ENCODE data around the gene KLHL14. TPM values are rescaled to one million over a fixed set of nuclear protein-coding genes. Genes with fewer than 3 reads are reported as not detected.

The KLHL14 gene
- total RNA-seq, 1 donor, result not detected

DNA sequence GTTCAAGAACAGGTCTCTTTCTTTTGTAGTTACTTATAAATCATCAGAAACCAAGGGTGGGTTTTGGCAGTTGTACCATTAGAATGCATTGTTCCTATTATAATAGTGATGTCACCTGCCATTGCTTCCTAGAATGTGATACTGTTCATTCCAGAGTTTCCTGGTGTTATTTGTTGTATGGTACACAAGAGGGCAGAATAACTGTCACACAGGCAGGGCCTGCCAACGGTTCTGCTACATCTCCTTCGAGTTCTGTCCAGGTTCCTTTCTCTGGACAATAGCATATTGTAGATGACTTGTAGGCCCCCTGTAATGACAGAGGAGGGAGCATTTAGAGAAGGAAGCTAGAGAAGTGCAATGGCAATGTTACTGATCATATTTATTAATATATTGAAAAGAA lies 98.3 kb downstream of the KLHL14 start:
- H2AFZ ChIP-seq (ENCODE audit: low read length), result no peak overlapping the region
- no peak overlapping the region for H3K4me2 ChIP-seq (ENCODE audit: insufficient read depth, low read length)
- no peaks in the 10 kb centered on the region for H4K20me1 ChIP-seq (ENCODE audit: insufficient read depth, low read length)
- no peaks in the 10 kb centered on the region for H3K27me3 ChIP-seq (ENCODE audit: insufficient read depth, low read length)
- H3K36me3 ChIP-seq (ENCODE audit: insufficient read depth, low read length), result no peaks in the 10 kb centered on the region
- no peak overlapping the region for H3K27ac ChIP-seq (ENCODE audit: low read depth, low read length)
- H3K9me3 ChIP-seq (ENCODE audit: low read depth, low read length), result no peaks in the 10 kb centered on the region
- H3K4me3 ChIP-seq (ENCODE audit: insufficient read depth, low read length), result no peak overlapping the region
- H3K4me1 ChIP-seq (ENCODE audit: insufficient read depth, low read length), result no peaks in the 10 kb centered on the region
- DNase-seq (ENCODE audit: insufficient read length, low spot score, missing footprints), result no peak
- TF ChIP-seq, protein P1, sequence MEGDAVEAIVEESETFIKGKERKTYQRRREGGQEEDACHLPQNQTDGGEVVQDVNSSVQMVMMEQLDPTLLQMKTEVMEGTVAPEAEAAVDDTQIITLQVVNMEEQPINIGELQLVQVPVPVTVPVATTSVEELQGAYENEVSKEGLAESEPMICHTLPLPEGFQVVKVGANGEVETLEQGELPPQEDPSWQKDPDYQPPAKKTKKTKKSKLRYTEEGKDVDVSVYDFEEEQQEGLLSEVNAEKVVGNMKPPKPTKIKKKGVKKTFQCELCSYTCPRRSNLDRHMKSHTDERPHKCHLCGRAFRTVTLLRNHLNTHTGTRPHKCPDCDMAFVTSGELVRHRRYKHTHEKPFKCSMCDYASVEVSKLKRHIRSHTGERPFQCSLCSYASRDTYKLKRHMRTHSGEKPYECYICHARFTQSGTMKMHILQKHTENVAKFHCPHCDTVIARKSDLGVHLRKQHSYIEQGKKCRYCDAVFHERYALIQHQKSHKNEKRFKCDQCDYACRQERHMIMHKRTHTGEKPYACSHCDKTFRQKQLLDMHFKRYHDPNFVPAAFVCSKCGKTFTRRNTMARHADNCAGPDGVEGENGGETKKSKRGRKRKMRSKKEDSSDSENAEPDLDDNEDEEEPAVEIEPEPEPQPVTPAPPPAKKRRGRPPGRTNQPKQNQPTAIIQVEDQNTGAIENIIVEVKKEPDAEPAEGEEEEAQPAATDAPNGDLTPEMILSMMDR (IDR thresholded peaks at IDR 0.05; ENCODE audit: extremely low read depth, low read depth, low read length), result no peak
- no peaks in the 10 kb centered on the region for H3K79me2 ChIP-seq (ENCODE audit: insufficient read depth, low read length)

DNA sequence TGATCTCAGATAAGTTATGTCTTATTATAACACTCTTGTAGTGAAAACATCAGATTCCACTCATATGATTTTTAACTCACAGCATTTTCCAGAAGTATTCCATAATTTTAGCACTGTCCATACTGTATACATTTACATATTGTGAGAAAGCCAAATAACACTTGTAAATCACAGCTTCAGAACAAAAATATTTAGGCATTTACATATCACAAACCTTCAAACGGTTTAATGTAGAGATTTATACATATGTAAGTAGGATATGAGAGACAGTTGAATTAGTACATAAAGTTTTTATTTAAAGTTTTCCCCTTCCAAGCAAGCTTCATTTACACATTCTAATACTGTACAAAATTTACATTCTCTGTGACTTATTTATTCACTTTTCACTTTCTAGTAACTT lies 100.4 kb downstream of the KLHL14 start:
- Histone ChIP-seq H3K27me3 (ENCODE audit: insufficient read depth, low read length) (no peaks in the 10 kb centered on the region), H2AFZ (ENCODE audit: low read length) (no peak overlapping the region), H3K36me3 (ENCODE audit: insufficient read depth, low read length) (no peaks in the 10 kb centered on the region), H3K4me2 (ENCODE audit: insufficient read depth, low read length) (no peak overlapping the region), H4K20me1 (ENCODE audit: insufficient read depth, low read length) (no peaks in the 10 kb centered on the region), H3K4me1 (ENCODE audit: insufficient read depth, low read length) (no peaks in the 10 kb centered on the region), H3K4me3 (ENCODE audit: insufficient read depth, low read length) (no peak overlapping the region), H3K27ac (ENCODE audit: low read depth, low read length) (no peak overlapping the region), H3K79me2 (ENCODE audit: insufficient read depth, low read length) (no peaks in the 10 kb centered on the region), H3K9me3 (ENCODE audit: low read depth, low read length) (no peaks in the 10 kb centered on the region)
- TF ChIP-seq, protein P1 (IDR thresholded peaks at IDR 0.05; ENCODE audit: extremely low read depth, low read depth, low read length), result no peak
- no peak for DNase-seq (ENCODE audit: insufficient read length, low spot score, missing footprints)

DNA sequence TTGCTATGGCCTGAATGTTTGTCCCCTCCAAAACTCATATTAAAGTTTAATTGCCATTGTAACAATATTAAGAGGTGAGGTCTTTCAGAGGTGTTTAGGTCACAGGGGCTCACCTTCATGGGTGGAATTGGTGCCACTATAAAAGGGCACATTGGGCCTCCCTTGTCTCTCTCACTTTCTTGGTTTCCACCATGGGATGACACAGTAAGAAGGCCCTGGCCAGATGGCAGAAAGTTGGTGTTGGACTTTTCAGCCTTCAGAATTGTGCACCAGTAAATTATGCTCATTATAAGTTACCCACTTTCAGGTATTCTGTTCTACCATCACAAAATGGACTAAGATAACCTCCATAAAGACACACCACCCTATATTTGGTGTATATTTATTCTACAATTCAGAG lies 102.1 kb downstream of the KLHL14 start:
- Histone ChIP-seq H3K27ac (ENCODE audit: low read depth, low read length) (no peak overlapping the region), H3K9me3 (ENCODE audit: low read depth, low read length) (no peaks in the 10 kb centered on the region), H3K27me3 (ENCODE audit: insufficient read depth, low read length) (no peaks in the 10 kb centered on the region), H3K79me2 (ENCODE audit: insufficient read depth, low read length) (no peaks in the 10 kb centered on the region), H3K4me1 (ENCODE audit: insufficient read depth, low read length) (no peaks in the 10 kb centered on the region), H3K4me3 (ENCODE audit: insufficient read depth, low read length) (no peak overlapping the region), H2AFZ (ENCODE audit: low read length) (no peak overlapping the region), H3K36me3 (ENCODE audit: insufficient read depth, low read length) (no peaks in the 10 kb centered on the region), H3K4me2 (ENCODE audit: insufficient read depth, low read length) (no peak overlapping the region), H4K20me1 (ENCODE audit: insufficient read depth, low read length) (no peaks in the 10 kb centered on the region)
- TF ChIP-seq, protein P1 (IDR thresholded peaks at IDR 0.05; ENCODE audit: extremely low read depth, low read depth, low read length), result no peak
- DNase-seq (ENCODE audit: insufficient read length, low spot score, missing footprints), result no peak

DNA sequence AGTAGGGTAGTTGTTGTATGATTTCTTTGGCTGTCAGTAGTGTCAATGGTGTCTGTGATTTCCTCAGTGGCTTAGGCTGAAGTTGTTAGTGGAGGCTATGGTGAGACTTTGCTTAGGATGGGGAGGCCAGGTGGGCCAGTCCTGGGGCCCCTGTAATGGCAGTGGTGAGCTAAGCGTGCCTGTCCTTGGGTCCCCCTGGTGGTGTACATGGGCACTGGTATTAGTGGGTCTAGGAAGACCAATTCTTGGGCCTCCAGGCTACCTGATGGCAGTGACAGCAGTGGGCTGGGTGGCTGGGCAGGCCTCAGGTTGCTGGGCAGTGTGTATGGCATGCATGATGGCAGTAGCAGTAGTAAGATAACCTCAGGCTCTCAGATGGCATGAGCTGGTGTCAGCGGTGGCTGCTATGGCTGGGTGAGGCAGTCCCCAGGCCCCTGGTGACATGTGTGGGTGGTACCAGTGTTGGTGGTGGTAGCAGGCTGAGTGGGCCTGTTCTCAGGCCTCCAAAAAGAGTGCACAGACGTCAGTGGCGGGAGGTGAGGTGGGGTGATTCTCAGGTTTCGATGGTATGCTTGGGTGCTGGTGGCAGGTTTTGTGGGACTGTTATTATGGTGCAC lies 103.2 kb downstream of the KLHL14 start:
- TF ChIP-seq, protein P1 (IDR thresholded peaks at IDR 0.05; ENCODE audit: extremely low read depth, low read depth, low read length), result no peak
- Histone ChIP-seq H3K36me3 (ENCODE audit: insufficient read depth, low read length) (no peaks in the 10 kb centered on the region), H3K4me3 (ENCODE audit: insufficient read depth, low read length) (no peak overlapping the region), H3K27me3 (ENCODE audit: insufficient read depth, low read length) (no peaks in the 10 kb centered on the region), H4K20me1 (ENCODE audit: insufficient read depth, low read length) (no peaks in the 10 kb centered on the region), H3K4me1 (ENCODE audit: insufficient read depth, low read length) (no peaks in the 10 kb centered on the region), H3K4me2 (ENCODE audit: insufficient read depth, low read length) (no peak overlapping the region), H2AFZ (ENCODE audit: low read length) (no peak overlapping the region), H3K79me2 (ENCODE audit: insufficient read depth, low read length) (no peaks in the 10 kb centered on the region), H3K27ac (ENCODE audit: low read depth, low read length) (no peak overlapping the region), H3K9me3 (ENCODE audit: low read depth, low read length) (no peaks in the 10 kb centered on the region)
- no peak for DNase-seq (ENCODE audit: insufficient read length, low spot score, missing footprints)

Measured in osteoblast (primary cell).